Activated CD8-positive, alpha-beta T cell treated with anti-CD3 and anti-CD28 coated beads, Interleukin-2, amount 10 ng/mL, durations not matched to agents 7 days and 5 days (primary cell): ENCODE measurements around the gene DCN. TPM values are rescaled to one million over a fixed set of nuclear protein-coding genes. Genes with fewer than 3 reads are reported as not detected.
"Not testable (repeated sequence)": the region's sequence is repeated elsewhere in the genome, so short reads cannot be mapped to it uniquely, and the experiment has no call there.

Experiments
- ATAC-seq: fragments of 150-1000 bp; cut with Tn5 transposase; one replicate; pipeline ENCODE4 v1.10.0; 2021; ENCODE audit warnings: moderate library complexity
- CTCF ChIA-PET: fragments of 350-600 bp; sonication (Branson Sonifier 250); formaldehyde crosslinking; loops from one replicate; lab custom pipeline; 2021; ENCODE audit warnings: antibody characterized with exemption; lab: Charles Lee
- POLR2A ChIA-PET: fragments of 350-600 bp; sonication (Branson Sonifier 250); formaldehyde crosslinking; loops from one replicate; lab custom pipeline; 2021; ENCODE audit warnings: antibody characterized with exemption; lab: Charles Lee
- DNase-seq: peaks from one replicate; pipeline ENCODE4 v3.0.0-alpha.2; 2020
- H3K27ac Mint-ChIP-seq: one replicate; pipeline ENCODE4 v1.8.0; 2021; ENCODE audit warnings: mild to moderate bottlenecking, mixed read lengths
- H3K27me3 Mint-ChIP-seq: one replicate; pipeline ENCODE4 v1.8.0; 2021; ENCODE audit warnings: low read depth, mixed read lengths
- H3K36me3 Mint-ChIP-seq: one replicate; pipeline ENCODE4 v1.8.0; 2021; ENCODE audit warnings: low read depth, mixed read lengths
- H3K4me1 Mint-ChIP-seq: one replicate; pipeline ENCODE4 v1.8.0; 2021; ENCODE audit warnings: low read depth, mixed read lengths
- H3K4me3 Mint-ChIP-seq: one replicate; pipeline ENCODE4 v1.8.0; 2021; ENCODE audit warnings: mild to moderate bottlenecking, mixed read lengths
- H3K9me3 Mint-ChIP-seq: one replicate; pipeline ENCODE4 v1.8.0; 2022; ENCODE audit warnings: mixed read lengths; ENCODE audit not compliant: insufficient read depth
- total RNA-seq, 2 experiments: library from RNA; stranded (reverse); gene quantifications; one replicate each; pipeline ENCODE4 v1.2.3, GENCODE V29; 2021

Gene DCN
- total RNA-seq, 2 experiments from 2014 or later, result not detected

DNA sequence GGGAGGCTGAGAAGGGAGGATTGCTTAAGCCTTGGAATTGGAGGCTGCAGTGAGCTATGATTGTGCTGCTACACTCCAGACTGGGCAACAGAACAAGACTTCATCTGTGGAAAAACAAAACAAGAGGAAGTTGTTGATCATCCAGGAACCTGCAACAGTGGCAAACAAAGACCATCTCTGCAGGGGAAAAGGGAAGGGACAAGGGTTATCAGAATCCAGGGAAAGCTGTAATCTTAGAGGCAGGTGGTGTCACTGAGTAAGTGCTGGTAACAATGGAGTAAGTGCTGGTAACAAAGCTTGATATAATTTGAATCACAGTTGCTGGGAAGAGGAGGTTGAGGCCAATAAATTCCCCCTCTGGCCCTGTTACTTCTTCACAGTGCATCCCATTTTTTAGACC lies 27.5 kb upstream of the DCN start:
- ATAC-seq (no peak), DNase-seq (no peak)
- H3K27me3 Mint-ChIP-seq, result no peaks in the 10 kb centered on the region
- no peaks in the 10 kb centered on the region for H3K4me1 Mint-ChIP-seq
- H3K36me3 Mint-ChIP-seq, result no peaks in the 10 kb centered on the region
- H3K27ac Mint-ChIP-seq, result no peak overlapping the region
- ChIA-PET POLR2A (no interaction called here), CTCF (no interaction called here)
- H3K9me3 Mint-ChIP-seq, result no peaks in the 10 kb centered on the region
- H3K4me3 Mint-ChIP-seq, result no peak overlapping the region

DNA sequence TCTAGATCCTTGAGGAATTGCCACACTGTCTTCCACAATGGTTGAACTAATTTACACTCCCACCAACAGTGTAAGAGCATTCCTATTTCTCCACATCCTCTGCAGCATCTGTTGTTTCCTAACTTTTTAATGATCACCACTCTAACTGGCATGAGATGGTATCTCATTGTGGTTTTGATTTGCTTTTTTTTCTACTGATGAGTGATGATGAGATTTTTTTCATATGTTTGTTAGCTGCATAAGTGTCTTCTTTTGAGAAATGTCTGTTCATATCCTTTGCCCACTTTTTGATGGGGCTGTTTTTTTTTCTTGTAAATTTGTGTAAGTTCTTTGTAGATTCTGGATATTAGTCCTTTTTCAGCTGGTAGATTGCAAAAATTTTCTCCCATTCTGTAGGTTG lies 24.7 kb upstream of the DCN start:
- H3K9me3 Mint-ChIP-seq, H3K4me1 Mint-ChIP-seq, CTCF ChIA-PET, H3K27me3 Mint-ChIP-seq, H3K27ac Mint-ChIP-seq, H3K36me3 Mint-ChIP-seq, POLR2A ChIA-PET, DNase-seq, H3K4me3 Mint-ChIP-seq, ATAC-seq: not testable (repeated sequence)

DNA sequence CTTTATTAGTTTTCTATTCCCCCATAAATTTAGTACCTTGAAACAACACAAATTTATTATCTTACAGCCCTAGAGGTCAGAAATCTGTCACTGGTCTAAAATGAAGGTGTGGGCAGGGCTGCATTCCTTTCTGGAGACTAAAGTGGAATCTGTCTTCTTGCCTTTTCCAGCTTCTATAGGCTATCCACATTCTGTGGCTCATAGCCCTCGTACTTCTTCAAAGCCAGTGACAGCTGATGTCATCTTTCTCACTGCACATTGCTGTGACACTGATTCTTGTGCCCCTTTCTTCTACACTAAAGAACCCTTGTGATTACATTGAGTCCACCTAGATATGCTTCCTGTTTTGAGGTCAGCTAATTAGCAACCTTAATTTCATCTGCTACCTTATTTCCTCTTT lies 23.2 kb upstream of the DCN start:
- Mint-ChIP-seq H3K27ac (no peak overlapping the region), H3K36me3 (no peaks in the 10 kb centered on the region), H3K27me3 (no peaks in the 10 kb centered on the region), H3K9me3 (no peaks in the 10 kb centered on the region), H3K4me1 (no peaks in the 10 kb centered on the region), H3K4me3 (no peak overlapping the region)
- no peak for ATAC-seq
- no peak for DNase-seq
- ChIA-PET POLR2A (no interaction called here), CTCF (no interaction called here)

DNA sequence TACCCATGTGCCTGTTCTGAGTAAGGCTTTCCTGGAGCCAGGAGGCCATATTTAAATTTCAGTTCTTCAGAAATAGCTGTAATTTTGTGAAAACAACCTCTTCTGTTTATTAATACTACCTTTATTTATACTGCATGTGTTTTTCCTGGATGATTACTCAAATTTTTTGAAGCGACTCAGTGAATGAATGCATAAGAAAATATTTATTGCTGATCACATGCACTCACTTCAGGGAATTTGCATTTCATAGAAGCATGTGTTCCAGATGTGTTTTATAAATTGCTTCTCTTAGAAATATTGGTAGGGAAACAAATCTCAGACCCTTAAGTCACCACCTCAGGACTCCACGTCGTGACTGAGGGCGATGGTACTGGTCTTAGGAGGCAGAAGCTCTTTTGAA lies 21.8 kb upstream of the DCN start:
- ATAC-seq (no peak), DNase-seq (no peak)
- H3K4me1 Mint-ChIP-seq, result no peaks in the 10 kb centered on the region
- no peak overlapping the region for H3K4me3 Mint-ChIP-seq
- no peaks in the 10 kb centered on the region for H3K9me3 Mint-ChIP-seq
- no peaks in the 10 kb centered on the region for H3K36me3 Mint-ChIP-seq
- no peaks in the 10 kb centered on the region for H3K27me3 Mint-ChIP-seq
- H3K27ac Mint-ChIP-seq, result no peak overlapping the region
- ChIA-PET CTCF (no interaction called here), POLR2A (no interaction called here)

DNA sequence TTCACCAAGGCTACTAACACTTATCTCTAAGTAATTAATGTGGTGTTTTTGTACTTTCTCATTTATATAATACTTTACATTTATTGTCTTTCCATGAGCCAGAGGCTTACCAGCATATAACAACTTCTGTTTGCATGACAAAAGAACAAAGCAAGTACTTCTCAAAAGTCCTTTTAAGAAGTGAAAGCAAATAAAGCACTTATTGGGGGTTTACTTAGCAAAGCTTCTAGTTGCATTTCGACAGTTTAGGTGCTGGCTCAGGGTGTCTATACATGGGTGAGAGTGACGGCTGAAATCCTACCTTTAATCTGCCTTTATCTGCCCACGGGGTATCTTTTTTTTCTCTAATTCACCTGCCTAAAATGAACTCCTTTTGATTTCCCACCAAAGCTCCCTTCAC lies 21.0 kb upstream of the DCN start:
- Mint-ChIP-seq H3K27ac (no peak overlapping the region), H3K9me3 (no peaks in the 10 kb centered on the region), H3K27me3 (no peaks in the 10 kb centered on the region), H3K4me1 (no peaks in the 10 kb centered on the region), H3K4me3 (no peak overlapping the region), H3K36me3 (no peaks in the 10 kb centered on the region)
- no peak for DNase-seq
- ChIA-PET POLR2A (no interaction called here), CTCF (no interaction called here)
- ATAC-seq, result no peak

DNA sequence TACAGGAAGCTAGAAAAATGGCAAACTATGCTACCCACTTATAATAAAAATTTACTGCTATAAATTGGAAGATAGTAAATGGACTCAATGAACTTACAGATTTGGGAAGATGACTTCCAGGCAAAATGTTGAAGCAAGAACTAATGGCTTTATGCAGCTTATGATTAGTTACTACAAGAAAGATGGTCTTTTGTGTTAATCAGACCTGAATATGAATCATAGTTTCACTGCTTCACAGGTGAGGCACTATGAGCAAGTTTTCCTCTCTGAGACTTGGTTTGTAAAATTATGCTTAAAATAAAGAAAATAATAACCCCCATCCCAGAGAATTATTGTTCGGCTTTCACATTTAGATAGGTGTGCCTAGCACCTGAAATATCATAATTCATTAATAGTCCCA lies 19.8 kb upstream of the DCN start:
- no peaks in the 10 kb centered on the region for H3K36me3 Mint-ChIP-seq
- H3K4me1 Mint-ChIP-seq, result no peaks in the 10 kb centered on the region
- ATAC-seq, result no peak
- ChIA-PET POLR2A (no interaction called here), CTCF (no interaction called here)
- no peaks in the 10 kb centered on the region for H3K27me3 Mint-ChIP-seq
- no peak overlapping the region for H3K27ac Mint-ChIP-seq
- no peak overlapping the region for H3K4me3 Mint-ChIP-seq
- DNase-seq, result no peak
- peaks cover under 1% of the 10 kb centered on the region for H3K9me3 Mint-ChIP-seq

DNA sequence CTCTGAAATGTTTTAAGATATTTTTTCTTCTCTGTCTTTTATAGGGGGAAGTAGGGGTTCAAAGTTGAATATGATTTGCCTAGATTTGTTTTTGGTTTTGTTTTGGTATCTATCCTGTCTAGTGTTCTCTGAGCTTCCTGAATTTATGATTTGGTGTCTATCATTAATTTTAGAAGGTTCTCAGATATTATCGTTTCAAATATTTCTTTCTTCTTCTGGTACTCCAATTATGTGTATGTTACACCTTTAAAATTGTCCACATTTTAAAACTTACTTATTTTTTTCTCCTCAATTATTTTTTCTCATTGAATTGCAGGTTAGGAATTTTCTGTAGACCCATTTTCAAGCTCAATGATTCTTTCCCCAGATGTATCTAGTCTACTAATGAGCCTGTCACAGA lies 13.8 kb upstream of the DCN start:
- ATAC-seq (no peak), DNase-seq (no peak)
- Mint-ChIP-seq H3K4me1 (no peaks in the 10 kb centered on the region), H3K9me3 (peaks cover 4% of the 10 kb centered on the region), H3K4me3 (no peak overlapping the region), H3K27ac (no peak overlapping the region), H3K27me3 (no peaks in the 10 kb centered on the region), H3K36me3 (no peaks in the 10 kb centered on the region)
- CTCF ChIA-PET, result no interaction called here
- POLR2A ChIA-PET, result no interaction called here

DNA sequence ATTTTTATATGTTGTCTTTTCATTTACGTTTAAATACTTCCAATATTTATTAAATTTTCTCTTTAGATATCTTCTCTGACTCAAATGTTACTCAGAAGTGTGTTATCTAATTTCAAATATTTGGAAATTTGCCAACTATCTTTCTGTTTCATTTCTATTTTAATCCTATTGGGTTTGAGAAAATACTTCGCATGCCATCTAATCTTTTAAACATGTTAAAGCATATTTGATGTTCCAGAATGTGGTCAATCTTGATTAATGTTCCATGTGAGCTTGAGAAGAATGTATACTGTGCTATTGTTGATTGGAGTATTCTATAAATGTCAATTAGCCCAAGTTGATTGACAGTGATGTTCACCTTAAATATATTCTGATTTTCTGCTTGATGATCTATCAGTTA lies 11.9 kb upstream of the DCN start:
- H3K4me1 Mint-ChIP-seq, result no peaks in the 10 kb centered on the region
- no peak overlapping the region for H3K4me3 Mint-ChIP-seq
- ATAC-seq (no peak), DNase-seq (no peak)
- POLR2A ChIA-PET, result no interaction called here
- H3K27me3 Mint-ChIP-seq, result no peaks in the 10 kb centered on the region
- no peak overlapping the region for H3K27ac Mint-ChIP-seq
- no peaks in the 10 kb centered on the region for H3K36me3 Mint-ChIP-seq
- CTCF ChIA-PET, result no interaction called here
- H3K9me3 Mint-ChIP-seq, result peaks cover 4% of the 10 kb centered on the region

DNA sequence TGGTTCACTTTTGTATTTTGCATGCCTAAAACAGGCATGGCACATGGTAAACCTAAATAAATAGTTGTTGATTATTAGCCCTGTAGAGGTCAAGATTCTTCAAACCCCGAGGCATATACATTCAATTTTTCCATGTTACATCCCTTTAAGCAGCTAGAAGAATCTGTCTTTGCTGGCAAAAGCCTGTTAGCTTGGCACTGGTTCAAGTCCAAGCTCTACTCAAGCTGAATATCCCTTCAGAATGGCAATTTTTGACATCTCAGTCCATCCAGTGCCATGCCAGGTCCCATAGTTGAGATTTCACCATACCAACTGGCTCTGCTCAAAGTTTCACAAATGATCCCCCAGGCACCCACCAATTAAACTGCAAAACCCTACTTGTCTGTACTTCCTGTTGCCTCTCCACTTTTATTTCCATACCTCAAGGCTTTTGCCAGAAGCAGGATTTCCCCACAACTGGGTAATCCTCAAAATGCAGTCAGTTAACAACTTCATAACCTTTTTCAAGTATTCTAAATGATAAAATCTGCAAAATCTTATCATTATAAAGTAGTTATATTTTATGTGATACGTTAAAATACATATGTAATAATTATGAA lies 9.0 kb upstream of the DCN start:
- Mint-ChIP-seq H3K36me3 (no peaks in the 10 kb centered on the region), H3K4me1 (no peaks in the 10 kb centered on the region), H3K27me3 (no peaks in the 10 kb centered on the region), H3K4me3 (no peak overlapping the region), H3K27ac (no peak overlapping the region), H3K9me3 (no peaks in the 10 kb centered on the region)
- DNase-seq, result no peak
- CTCF ChIA-PET, result no interaction called here
- POLR2A ChIA-PET, result no interaction called here
- no peak for ATAC-seq

DNA sequence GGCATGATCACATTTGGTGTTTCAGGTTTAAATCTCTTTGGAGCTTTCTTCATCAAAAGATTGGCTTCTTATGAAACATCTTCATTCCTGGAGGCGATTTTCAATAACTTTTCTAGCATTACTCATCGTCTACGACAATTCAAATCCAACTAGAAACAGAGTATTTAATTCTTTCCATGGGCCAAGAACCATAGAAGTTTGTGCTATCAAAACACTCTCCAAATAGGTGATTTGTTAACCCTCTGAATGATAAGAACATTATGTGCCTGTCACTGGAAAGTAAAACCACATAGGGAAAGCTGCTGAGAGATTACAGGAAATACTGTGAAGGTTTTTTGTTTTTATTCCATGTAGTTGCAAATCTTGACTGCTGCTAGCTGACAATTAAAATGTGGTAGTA lies 6.9 kb upstream of the DCN start:
- Mint-ChIP-seq H3K9me3 (no peaks in the 10 kb centered on the region), H3K27ac (no peak overlapping the region), H3K27me3 (no peaks in the 10 kb centered on the region), H3K36me3 (no peaks in the 10 kb centered on the region), H3K4me1 (no peaks in the 10 kb centered on the region), H3K4me3 (no peak overlapping the region)
- ChIA-PET CTCF (no interaction called here), POLR2A (no interaction called here)
- DNase-seq (no peak), ATAC-seq (no peak)

DNA sequence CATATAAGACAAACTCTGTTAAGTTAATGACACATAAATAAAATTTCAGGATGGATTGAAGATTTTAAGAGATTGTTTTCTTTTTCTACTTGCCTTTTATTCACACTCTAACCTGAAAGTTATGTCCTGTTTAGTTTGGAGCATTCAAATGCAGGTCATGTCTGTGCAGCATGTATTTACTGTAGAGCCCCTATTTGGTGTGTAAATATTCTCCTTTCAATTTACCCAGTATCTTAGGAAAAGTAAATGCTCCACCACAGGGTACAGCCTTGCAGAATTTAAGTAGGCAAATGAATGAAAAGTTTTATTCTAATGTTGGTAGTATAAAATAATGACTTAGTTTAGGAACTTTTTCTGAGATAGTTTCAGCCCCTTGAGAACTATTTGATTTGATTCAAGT lies 6.2 kb upstream of the DCN start:
- Mint-ChIP-seq H3K4me1 (no peaks in the 10 kb centered on the region), H3K27ac (no peak overlapping the region), H3K36me3 (no peaks in the 10 kb centered on the region), H3K4me3 (no peak overlapping the region), H3K9me3 (no peaks in the 10 kb centered on the region), H3K27me3 (no peaks in the 10 kb centered on the region)
- no peak for ATAC-seq
- DNase-seq, result no peak
- ChIA-PET POLR2A (no interaction called here), CTCF (no interaction called here)

DNA sequence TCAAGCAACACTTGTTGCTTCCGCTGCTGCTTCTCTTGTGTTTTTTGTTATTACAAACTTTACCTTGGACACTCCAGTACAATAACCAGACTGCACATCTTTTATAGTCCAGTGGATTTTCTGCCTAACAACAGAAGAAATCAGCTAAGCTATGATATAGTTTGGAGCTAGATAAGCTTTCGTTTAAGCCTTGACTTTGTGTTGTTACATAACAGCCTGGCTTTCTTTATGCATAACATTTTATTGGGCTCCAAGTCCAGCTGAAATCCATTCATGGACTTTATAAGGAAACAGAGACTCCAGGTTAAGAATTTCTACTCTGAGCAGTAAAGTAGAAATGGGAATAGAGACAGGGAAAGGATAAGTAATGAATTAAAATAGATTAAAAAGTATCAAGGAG lies 3.5 kb upstream of the DCN start:
- CTCF ChIA-PET, result no interaction called here
- DNase-seq (no peak), ATAC-seq (no peak)
- Mint-ChIP-seq H3K27me3 (no peaks in the 10 kb centered on the region), H3K4me3 (no peak overlapping the region), H3K4me1 (no peaks in the 10 kb centered on the region), H3K27ac (no peak overlapping the region), H3K36me3 (no peaks in the 10 kb centered on the region), H3K9me3 (no peaks in the 10 kb centered on the region)
- POLR2A ChIA-PET, result no interaction called here

DNA sequence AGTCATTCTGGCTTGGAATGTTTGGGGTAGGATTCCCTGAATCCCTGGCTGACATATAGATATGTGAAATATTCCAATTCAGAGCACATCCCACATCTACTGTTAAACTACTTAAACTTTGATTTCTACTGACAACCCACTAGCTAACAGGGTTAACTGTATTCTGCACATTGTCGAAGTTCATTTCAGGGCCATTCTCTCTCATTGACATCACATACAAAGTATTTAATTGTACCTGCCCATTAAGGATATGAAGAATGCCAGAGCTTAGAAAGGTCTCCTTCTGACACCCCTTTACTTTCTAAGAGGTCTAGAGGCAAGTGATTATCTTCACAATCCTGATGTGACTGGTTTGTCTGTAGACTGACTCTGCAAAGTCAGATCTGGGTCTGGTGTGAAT lies 2.8 kb upstream of the DCN start:
- no peaks in the 10 kb centered on the region for H3K36me3 Mint-ChIP-seq
- ChIA-PET POLR2A (no interaction called here), CTCF (no interaction called here)
- no peaks in the 10 kb centered on the region for H3K4me1 Mint-ChIP-seq
- ATAC-seq, result no peak
- no peak for DNase-seq
- H3K27me3 Mint-ChIP-seq, result no peaks in the 10 kb centered on the region
- H3K4me3 Mint-ChIP-seq, result no peak overlapping the region
- H3K9me3 Mint-ChIP-seq, result no peaks in the 10 kb centered on the region
- H3K27ac Mint-ChIP-seq, result no peak overlapping the region
